Ishikawa (cell line): ENCODE data around the gene HSD17B14.

ENCODE experiments used
- CEBPB ChIP-seq: IDR thresholded peaks from 2 replicates; pipeline ENCODE4 v1.6.1; 2012
- CREB1 ChIP-seq: IDR thresholded peaks from 2 replicates; pipeline ENCODE4 v1.6.1; 2012; ENCODE audit warnings: low read depth
- EGR1 ChIP-seq: IDR thresholded peaks from 2 replicates; pipeline ENCODE4 v1.6.1; 2012
- EP300 ChIP-seq: IDR thresholded peaks from 2 replicates; pipeline ENCODE4 v1.6.1; 2012; ENCODE audit warnings: borderline replicate concordance
- FOXM1 ChIP-seq: IDR thresholded peaks from 2 replicates; pipeline ENCODE4 v1.6.1; 2012; ENCODE audit warnings: low read depth, borderline replicate concordance
- MAX ChIP-seq: IDR thresholded peaks from 2 replicates; pipeline ENCODE4 v1.6.1; 2012
- NFIC ChIP-seq: IDR thresholded peaks from 2 replicates; pipeline ENCODE4 v1.6.1; 2012
- RAD21 ChIP-seq: IDR thresholded peaks from 2 replicates; pipeline ENCODE4 v1.6.1; 2012; ENCODE audit warnings: low read depth
- REST ChIP-seq: IDR thresholded peaks from 2 replicates; pipeline ENCODE4 v1.6.1; 2012; ENCODE audit warnings: low read depth, mild to moderate bottlenecking
- TAF1 ChIP-seq: IDR thresholded peaks from 2 replicates; pipeline ENCODE4 v1.6.1; 2012; ENCODE audit warnings: low read depth, mild to moderate bottlenecking
- TCF12 ChIP-seq: IDR thresholded peaks from 2 replicates; pipeline ENCODE4 v1.6.1; 2012; ENCODE audit warnings: low read depth
- TEAD4 ChIP-seq: IDR thresholded peaks from 2 replicates; pipeline ENCODE4 v1.6.1; 2012
- USF1 ChIP-seq: IDR thresholded peaks from 2 replicates; pipeline ENCODE4 v1.6.1; 2012
- YY1 ChIP-seq: IDR thresholded peaks from 2 replicates; pipeline ENCODE4 v1.6.1; 2012; ENCODE audit warnings: low read depth
- ZBTB7A ChIP-seq: IDR thresholded peaks from 2 replicates; pipeline ENCODE4 v1.6.1; 2012; ENCODE audit warnings: low read depth

HSD17B14 gene

GRCh38 chr19:48858984-48859710 is 22.9 kb upstream of the HSD17B14 start:
- TF ChIP-seq REST (no peak), ZBTB7A (no peak), TAF1 (no peak), RAD21 (no peak), TCF12 (no peak), CREB1 (no peak), EGR1 (no peak), FOXM1 (no peak), USF1 (no peak), CEBPB (no peak), MAX (no peak), NFIC (no peak), YY1 (no peak), TEAD4 (no peak), EP300 (no peak)

- no peak for TF ChIP-seq FOXM1
- TF ChIP-seq YY1 = no peak
- no peak for TF ChIP-seq EGR1
- no peak for TF ChIP-seq RAD21
- no peak for TF ChIP-seq USF1
- no peak for TF ChIP-seq ZBTB7A
- TF ChIP-seq CREB1 = no peak
- no peak for TF ChIP-seq NFIC
- no peak for TF ChIP-seq CEBPB
- TF ChIP-seq TCF12 = no peak
- no peak for TF ChIP-seq REST
- no peak for TF ChIP-seq TEAD4
- no peak for TF ChIP-seq TAF1
Measured at GRCh38 chr19:48856921-48857320, 20.6 kb upstream of the HSD17B14 start.

GRCh38 chr19:48854103-48854502 is 17.8 kb upstream of the HSD17B14 start:
- no peak for TF ChIP-seq NFIC
- TF ChIP-seq CREB1 = no peak
- TF ChIP-seq REST = no peak
- no peak for TF ChIP-seq ZBTB7A
- no peak for TF ChIP-seq RAD21
- TF ChIP-seq EGR1 = no peak
- no peak for TF ChIP-seq EP300
- TF ChIP-seq TAF1 = no peak
- no peak for TF ChIP-seq YY1
- no peak for TF ChIP-seq MAX
- no peak for TF ChIP-seq TEAD4
- no peak for TF ChIP-seq USF1
- TF ChIP-seq CEBPB = no peak
- no peak for TF ChIP-seq FOXM1
- TF ChIP-seq TCF12 = no peak

GRCh38 chr19:48853483-48853882 is 17.2 kb upstream of the HSD17B14 start:
- no peak for TF ChIP-seq EGR1
- TF ChIP-seq TAF1 = no peak
- TF ChIP-seq TEAD4 = no peak
- no peak for TF ChIP-seq CREB1
- no peak for TF ChIP-seq CEBPB
- TF ChIP-seq YY1 = no peak
- no peak for TF ChIP-seq RAD21
- TF ChIP-seq MAX = no peak
- TF ChIP-seq USF1 = no peak
- no peak for TF ChIP-seq EP300
- TF ChIP-seq ZBTB7A = no peak
- TF ChIP-seq REST = no peak
- TF ChIP-seq NFIC = no peak
- no peak for TF ChIP-seq FOXM1
- TF ChIP-seq TCF12 = no peak
